H9 (cell line): Measurements from ENCODE around the gene IL21R. TPM values are rescaled to one million over a fixed set of nuclear protein-coding genes. Genes with fewer than 3 reads are reported as not detected.

Experiments used
- DNase-seq: peaks from one replicate; pipeline ENCODE4 v3.0.0-alpha.2; 2017
- H2AFZ ChIP-seq: one replicate; pipeline ENCODE4 v1.6.1; 2013; ENCODE audit warnings: mild to moderate bottlenecking, low read length, control low read depth, moderate library complexity
- H2AK5ac ChIP-seq: 2 replicates; pipeline ENCODE4 v1.6.1; 2013; ENCODE audit warnings: low read length, control low read depth, mixed read lengths; ENCODE audit not compliant: insufficient read length
- H2BK120ac ChIP-seq: one replicate; pipeline ENCODE4 v1.6.1; 2013; ENCODE audit warnings: low read depth, mild to moderate bottlenecking, low read length, control low read depth, inconsistent platforms; ENCODE audit not compliant: poor library complexity, severe bottlenecking
- H2BK12ac ChIP-seq: 2 replicates; pipeline ENCODE4 v1.6.1; 2013; ENCODE audit warnings: low read length, control low read depth, mixed read lengths, low read depth; ENCODE audit not compliant: insufficient read length
- H2BK15ac ChIP-seq: 2 replicates; pipeline ENCODE4 v1.6.1; 2013; ENCODE audit warnings: low read depth, low read length, control low read depth
- H2BK20ac ChIP-seq: one replicate; pipeline ENCODE4 v1.6.1; 2013; ENCODE audit warnings: low read depth, mild to moderate bottlenecking, low read length, control low read depth, inconsistent platforms; ENCODE audit not compliant: poor library complexity, severe bottlenecking
- H2BK5ac ChIP-seq: 2 replicates; pipeline ENCODE4 v1.6.1; 2013; ENCODE audit warnings: low read length, control low read depth, mixed read lengths; ENCODE audit not compliant: insufficient read length
- H3K14ac ChIP-seq: 2 replicates; pipeline ENCODE4 v1.6.1; 2013; ENCODE audit warnings: low read length, control low read depth; ENCODE audit not compliant: insufficient read depth
- H3K18ac ChIP-seq: 2 replicates; pipeline ENCODE4 v1.6.1; 2013; ENCODE audit warnings: low read depth, mild to moderate bottlenecking, mixed read lengths, low read length, control low read depth; ENCODE audit not compliant: insufficient read length
- H3K23ac ChIP-seq: 2 replicates; pipeline ENCODE4 v1.6.1; 2013; ENCODE audit warnings: low read length, control low read depth, mixed read lengths, low read depth; ENCODE audit not compliant: insufficient read length
- H3K23me2 ChIP-seq: 2 replicates; pipeline ENCODE4 v1.6.1; 2013; ENCODE audit warnings: low read depth, mild to moderate bottlenecking, mixed read lengths, low read length, control low read depth; ENCODE audit not compliant: insufficient read length, poor library complexity, severe bottlenecking
- H3K27ac ChIP-seq: 2 replicates; pipeline ENCODE4 v1.5.1; 2013; ENCODE audit warnings: low read length, control low read depth, mixed read lengths, low read depth; ENCODE audit not compliant: insufficient read length
- H3K27me3 ChIP-seq: 2 replicates; pipeline ENCODE4 v1.6.1; 2013; ENCODE audit warnings: low read length, control low read depth, inconsistent platforms; ENCODE audit not compliant: insufficient read depth
- H3K4ac ChIP-seq: 2 replicates; pipeline ENCODE4 v1.6.1; 2013; ENCODE audit warnings: low read depth, mild to moderate bottlenecking, control low read depth, inconsistent platforms, low read length, moderate library complexity
- H3K4me1 ChIP-seq: 2 replicates; pipeline ENCODE4 v1.6.1; 2013; ENCODE audit warnings: low read length, control low read depth, inconsistent platforms; ENCODE audit not compliant: insufficient read depth
- H3K4me2 ChIP-seq: 2 replicates; pipeline ENCODE4 v1.6.1; 2013; ENCODE audit warnings: low read length, control low read depth, mixed read lengths; ENCODE audit not compliant: insufficient read length, insufficient read depth
- H3K56ac ChIP-seq: 2 replicates; pipeline ENCODE4 v1.6.1; 2013; ENCODE audit warnings: low read depth, mild to moderate bottlenecking, mixed read lengths, low read length, control low read depth; ENCODE audit not compliant: insufficient read length
- H3K79me1 ChIP-seq: 2 replicates; pipeline ENCODE4 v1.6.1; 2013; ENCODE audit warnings: low read depth, mild to moderate bottlenecking, moderate library complexity, low read length, control low read depth, inconsistent platforms; ENCODE audit not compliant: insufficient read depth, poor library complexity, severe bottlenecking
- H3K79me2 ChIP-seq: 2 replicates; pipeline ENCODE4 v1.6.1; 2013; ENCODE audit warnings: low read length, control low read depth, inconsistent platforms; ENCODE audit not compliant: insufficient read depth
- H3K9ac ChIP-seq: 2 replicates; pipeline ENCODE4 v1.6.1; 2013; ENCODE audit warnings: low read length, control low read depth, mixed read lengths; ENCODE audit not compliant: insufficient read length; ENCODE audit errors: extremely low read depth
- H3K9me3 ChIP-seq: one replicate; pipeline ENCODE4 v1.6.1; 2013; ENCODE audit warnings: low read depth, low read length, inconsistent platforms; ENCODE audit not compliant: control insufficient read depth
- H3T11ph ChIP-seq: one replicate; pipeline ENCODE4 v1.6.1; 2013; ENCODE audit warnings: mild to moderate bottlenecking, low read length, control low read depth, inconsistent platforms
- H4K20me1 ChIP-seq: one replicate; pipeline ENCODE4 v1.6.1; 2013; ENCODE audit not compliant: control insufficient read depth, insufficient read length, insufficient read depth
- H4K5ac ChIP-seq: 2 replicates; pipeline ENCODE4 v1.6.1; 2013; ENCODE audit warnings: low read depth, mild to moderate bottlenecking, mixed read lengths, low read length, control low read depth; ENCODE audit not compliant: insufficient read length
- H4K8ac ChIP-seq: replicated peaks from 2 replicates; pipeline ENCODE4 v1.6.1; 2013; ENCODE audit warnings: low read length, control low read depth, mixed read lengths, low read depth; ENCODE audit not compliant: insufficient read length
- H4K91ac ChIP-seq: 2 replicates; pipeline ENCODE4 v1.6.1; 2013; ENCODE audit warnings: low read depth, mild to moderate bottlenecking, moderate library complexity, mixed read lengths, low read length, control low read depth; ENCODE audit not compliant: insufficient read length
- H3K27ac Mint-ChIP-seq, 3 experiments: 2 replicates in 2 of 3; 3 replicates in 1 of 3; pipeline ENCODE4 v1.8.0; 2020 to 2021; ENCODE audit warnings: mixed read lengths in 3 of 3, mild to moderate bottlenecking in 1 of 3, moderate library complexity in 1 of 3
- H3K27me3 Mint-ChIP-seq: 2 replicates; pipeline ENCODE4 v1.8.0; 2021; ENCODE audit warnings: low read depth, mild to moderate bottlenecking, moderate library complexity, mixed read lengths
- H3K36me3 Mint-ChIP-seq, 3 experiments: 2 replicates in 2 of 3; 3 replicates in 1 of 3; pipeline ENCODE4 v1.8.0; 2020 to 2021; ENCODE audit warnings: low read depth in 3 of 3, mixed read lengths in 3 of 3; ENCODE audit not compliant: insufficient read depth in 1 of 3
- H3K4me1 Mint-ChIP-seq, 2 experiments: 2 replicates each; pipeline ENCODE4 v1.8.0; 2020; ENCODE audit warnings: mixed read lengths in 2 of 2
- H3K4me3 Mint-ChIP-seq, 2 experiments: 2 replicates in 1 of 2; 3 replicates in 1 of 2; pipeline ENCODE4 v1.8.0; 2020 to 2021; ENCODE audit warnings: mild to moderate bottlenecking in 2 of 2, mixed read lengths in 2 of 2, moderate library complexity in 1 of 2
- H3K9me3 Mint-ChIP-seq, 2 experiments: 2 replicates in 1 of 2; 3 replicates in 1 of 2; pipeline ENCODE4 v1.8.0; 2020; ENCODE audit warnings: mild to moderate bottlenecking in 2 of 2, mixed read lengths in 2 of 2, moderate library complexity in 1 of 2
- WGBS: extraction: QIAGEN DNeasy Blood & Tissue Kit; methylation state at CpG from one replicate; pipeline ENCODE4 v1.1.7; 2013; ENCODE audit warnings: missing lambda C conversion rate, low lambda C conversion rate, mixed read lengths; ENCODE audit not compliant: insufficient read length; ENCODE audit errors: extremely low coverage; 5-methylcytosine and 5-hydroxymethylcytosine counted together
- total RNA-seq: library from RNA; stranded (reverse); gene quantifications from 2 replicates; pipeline ENCODE4 v1.2.1, GENCODE V29; 2021
- TF ChIP-seq, protein P1 (sequence below): fragments of 200-600 bp; sonication (generic); conservative IDR thresholded peaks from 3 replicates; pipeline ENCODE4 v1.8.0; 2021; ENCODE audit warnings: antibody characterized with exemption, mild to moderate bottlenecking

IL21R gene
- total RNA-seq, 1 experiment from 2014 or later = 0.07 TPM

GRCh38 chr16:27385398-27385797 is 16.6 kb upstream of the IL21R start:
- Histone ChIP-seq H2BK20ac (no peak overlapping the region), H4K20me1 (no peaks in the 10 kb centered on the region), H3K9ac (no peak overlapping the region), H2BK15ac (no peak overlapping the region), H3K27ac (no peak overlapping the region), H3K23ac (no peak overlapping the region), H2AFZ (no peak overlapping the region), H4K5ac (no peak overlapping the region), H2AK5ac (no peak overlapping the region), H2BK5ac (no peak overlapping the region), H3K18ac (no peak overlapping the region), H3K4me1 (no peaks in the 10 kb centered on the region), H3K79me1 (no peaks in the 10 kb centered on the region), H3K4ac (no peak overlapping the region), H3T11ph (no peak overlapping the region), H3K9me3 (no peaks in the 10 kb centered on the region), H3K23me2 (no peaks in the 10 kb centered on the region), H2BK12ac (no peak overlapping the region), H3K79me2 (no peaks in the 10 kb centered on the region), H3K14ac (no peak overlapping the region), H3K56ac (no peak overlapping the region), H3K4me2 (no peak overlapping the region), H3K27me3 (no peaks in the 10 kb centered on the region), H4K91ac (no peak overlapping the region), H2BK120ac (no peak overlapping the region), H4K8ac (no peak overlapping the region)
- Mint-ChIP-seq H3K36me3 (peaks cover 0 to 3% (median 2%) of the 10 kb centered on the region in 3 experiments; a peak in 1 of 7 replicates), H3K4me1 (peaks cover 0 to 4% of the 10 kb centered on the region in 2 experiments; a peak in 2 of 4 replicates), H3K27me3 (peaks cover 8% of the 10 kb centered on the region; the same call in 1 of the 2 replicates), H3K4me3 (no peak overlapping the region), H3K9me3 (peaks cover 5 to 10% of the 10 kb centered on the region in 2 experiments; a peak in 3 of 5 replicates), H3K27ac (no peak overlapping the region)
- no CpG with 5 or more reads among the region's 7 CpGs for WGBS
- TF ChIP-seq, protein P1, sequence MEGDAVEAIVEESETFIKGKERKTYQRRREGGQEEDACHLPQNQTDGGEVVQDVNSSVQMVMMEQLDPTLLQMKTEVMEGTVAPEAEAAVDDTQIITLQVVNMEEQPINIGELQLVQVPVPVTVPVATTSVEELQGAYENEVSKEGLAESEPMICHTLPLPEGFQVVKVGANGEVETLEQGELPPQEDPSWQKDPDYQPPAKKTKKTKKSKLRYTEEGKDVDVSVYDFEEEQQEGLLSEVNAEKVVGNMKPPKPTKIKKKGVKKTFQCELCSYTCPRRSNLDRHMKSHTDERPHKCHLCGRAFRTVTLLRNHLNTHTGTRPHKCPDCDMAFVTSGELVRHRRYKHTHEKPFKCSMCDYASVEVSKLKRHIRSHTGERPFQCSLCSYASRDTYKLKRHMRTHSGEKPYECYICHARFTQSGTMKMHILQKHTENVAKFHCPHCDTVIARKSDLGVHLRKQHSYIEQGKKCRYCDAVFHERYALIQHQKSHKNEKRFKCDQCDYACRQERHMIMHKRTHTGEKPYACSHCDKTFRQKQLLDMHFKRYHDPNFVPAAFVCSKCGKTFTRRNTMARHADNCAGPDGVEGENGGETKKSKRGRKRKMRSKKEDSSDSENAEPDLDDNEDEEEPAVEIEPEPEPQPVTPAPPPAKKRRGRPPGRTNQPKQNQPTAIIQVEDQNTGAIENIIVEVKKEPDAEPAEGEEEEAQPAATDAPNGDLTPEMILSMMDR = no peak
- no peak for DNase-seq
